OCI-LY7 (cell line): Measurements from ENCODE around the gene AQP12A. TPM values are rescaled to one million over a fixed set of nuclear protein-coding genes. Genes with fewer than 3 reads are reported as not detected.

Experiments used
- BruUV-seq: library from RNA; stranded (reverse); fragments of 400-500 nt; replicated peaks from 2 replicates; lab custom pipeline; 2021; lab: Mats Ljungman, UMichigan
- CTCF ChIA-PET: fragments of 300-600 bp; sonication (Branson Sonifier 250); formaldehyde crosslinking; loops from one replicate; lab custom pipeline; 2022; ENCODE audit warnings: antibody characterized with exemption; ENCODE audit not compliant: unreplicated experiment; lab: Charles Lee
- POLR2A ChIA-PET: fragments of 300-600 bp; sonication (Branson Sonifier 250); formaldehyde crosslinking; loops from one replicate; lab custom pipeline; 2022; ENCODE audit warnings: antibody characterized with exemption; lab: Charles Lee
- DNase-seq: peaks from one replicate; pipeline ENCODE4 v3.0.0-alpha.2; 2015; ENCODE audit warnings: low spot score
- H2AFZ ChIP-seq: fragments of 200-600 bp; sonication (generic), shearing (Covaris generic); 2 replicates; pipeline ENCODE4 v1.6.1; 2014; ENCODE audit warnings: mild to moderate bottlenecking, antibody characterized with exemption, low read length, moderate library complexity
- H3K27ac ChIP-seq: fragments of 200-600 bp; sonication (generic); 2 replicates; pipeline ENCODE4 v1.5.1; 2014; ENCODE audit warnings: mixed run types, low read depth, mild to moderate bottlenecking, moderate library complexity, low read length, inconsistent platforms; ENCODE audit not compliant: poor library complexity, severe bottlenecking
- H3K36me3 ChIP-seq: fragments of 200-600 bp; sonication (generic); 2 replicates; pipeline ENCODE4 v1.6.1; 2014; ENCODE audit warnings: mild to moderate bottlenecking, antibody characterized with exemption, low read length, moderate library complexity, mixed read lengths; ENCODE audit not compliant: insufficient read depth
- H3K4me1 ChIP-seq: fragments of 200-600 bp; sonication (generic); 2 replicates; pipeline ENCODE4 v1.5.1; 2014; ENCODE audit warnings: mild to moderate bottlenecking, low read length; ENCODE audit not compliant: insufficient read depth, poor library complexity, severe bottlenecking
- H3K4me2 ChIP-seq: fragments of 200-600 bp; sonication (generic); 2 replicates; pipeline ENCODE4 v1.6.1; 2014; ENCODE audit warnings: mild to moderate bottlenecking, low read length
- H3K4me3 ChIP-seq: fragments of 200-600 bp; sonication (generic); 2 replicates; pipeline ENCODE4 v1.5.1; 2014; ENCODE audit warnings: mild to moderate bottlenecking, low read depth, low read length; ENCODE audit not compliant: poor library complexity, severe bottlenecking
- H3K79me2 ChIP-seq: fragments of 200-600 bp; sonication (generic); 2 replicates; pipeline ENCODE4 v1.6.1; 2016; ENCODE audit warnings: low read depth, mild to moderate bottlenecking, low read length, moderate library complexity, mixed read lengths; ENCODE audit not compliant: insufficient read depth
- H3K9me2 ChIP-seq: fragments of 200-600 bp; sonication (generic); 2 replicates; pipeline ENCODE4 v1.6.1; 2016; ENCODE audit warnings: mild to moderate bottlenecking, low read length, mixed read lengths; ENCODE audit not compliant: insufficient read depth
- H3K9me3 ChIP-seq: fragments of 200-600 bp; sonication (generic); 2 replicates; pipeline ENCODE4 v1.6.1; 2014; ENCODE audit warnings: mild to moderate bottlenecking, mixed run types, low read length, mixed read lengths
- H4K20me1 ChIP-seq: fragments of 200-600 bp; sonication (generic); 2 replicates; pipeline ENCODE4 v1.6.1; 2014; ENCODE audit warnings: mild to moderate bottlenecking, antibody characterized with exemption, low read length, moderate library complexity, mixed read lengths; ENCODE audit not compliant: insufficient read depth
- EZH2phosphoT487 ChIP-seq: fragments of 200-600 bp; sonication (generic); IDR thresholded peaks from 2 replicates; pipeline ENCODE4 v1.6.1; 2018; ENCODE audit warnings: low read depth, borderline replicate concordance, mild to moderate bottlenecking, mixed run types, antibody characterized with exemption, low read length, moderate library complexity, mixed read lengths
- intact Hi-C: fragments of 100-400 bp; cut with micrococcal nuclease; formaldehyde crosslinking; loops from one replicate; pipeline ENCODE4 v1.10.0; 2022; ENCODE audit not compliant: unreplicated experiment
- total RNA-seq, 2 experiments: library from RNA; depleted of rRNA in 1 of 2; stranded (reverse); fragments of >200 nt in 1 of 2; shearing (Covaris generic) in 1 of 2; gene quantifications; 2 replicates each; pipeline ENCODE4 v1.2.3, GENCODE V29; 2014 to 2022
- TF ChIP-seq, protein P1 (sequence below): fragments of 200-600 bp; sonication (generic); conservative IDR thresholded peaks from 2 replicates; pipeline ENCODE4 v1.5.1; 2014; ENCODE audit warnings: mild to moderate bottlenecking, antibody characterized with exemption, low read length, moderate library complexity, mixed read lengths

Gene AQP12A
- total RNA-seq, 2 experiments from 2014 or later = not detected

DNA sequence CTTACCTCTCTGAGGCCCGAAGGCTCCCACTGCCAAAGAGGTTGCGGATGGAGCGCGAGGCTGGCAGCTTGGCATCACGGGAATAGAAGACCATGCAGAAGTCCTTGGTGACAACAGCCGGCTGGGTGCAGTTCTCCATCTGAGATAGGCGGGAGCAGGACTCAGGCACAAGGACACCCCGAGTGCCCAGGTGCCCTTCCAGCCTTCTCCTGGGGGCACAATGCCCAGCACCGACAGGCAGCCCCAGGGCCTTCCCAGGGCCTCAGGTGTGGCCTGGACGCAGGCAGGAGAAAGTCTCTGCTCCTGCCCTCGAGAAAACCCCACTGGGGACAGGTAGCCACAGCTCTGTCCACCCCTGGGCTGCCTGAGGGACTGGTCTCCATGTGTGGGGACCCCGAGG, 33.6 kb downstream of the AQP12A start:
- no peaks in the 10 kb centered on the region for H3K36me3 ChIP-seq
- H3K27ac ChIP-seq = no peak overlapping the region
- no peak overlapping the region for H2AFZ ChIP-seq
- no peaks in the 10 kb centered on the region for H3K4me1 ChIP-seq
- H4K20me1 ChIP-seq = no peaks in the 10 kb centered on the region
- POLR2A ChIA-PET = no interaction called here
- H3K79me2 ChIP-seq = no peaks in the 10 kb centered on the region
- no peaks in the 10 kb centered on the region for H3K9me2 ChIP-seq
- CTCF ChIA-PET = no interaction called here
- intact Hi-C loops = no loop called here
- no peak overlapping the region for H3K4me3 ChIP-seq
- TF ChIP-seq, protein P1, sequence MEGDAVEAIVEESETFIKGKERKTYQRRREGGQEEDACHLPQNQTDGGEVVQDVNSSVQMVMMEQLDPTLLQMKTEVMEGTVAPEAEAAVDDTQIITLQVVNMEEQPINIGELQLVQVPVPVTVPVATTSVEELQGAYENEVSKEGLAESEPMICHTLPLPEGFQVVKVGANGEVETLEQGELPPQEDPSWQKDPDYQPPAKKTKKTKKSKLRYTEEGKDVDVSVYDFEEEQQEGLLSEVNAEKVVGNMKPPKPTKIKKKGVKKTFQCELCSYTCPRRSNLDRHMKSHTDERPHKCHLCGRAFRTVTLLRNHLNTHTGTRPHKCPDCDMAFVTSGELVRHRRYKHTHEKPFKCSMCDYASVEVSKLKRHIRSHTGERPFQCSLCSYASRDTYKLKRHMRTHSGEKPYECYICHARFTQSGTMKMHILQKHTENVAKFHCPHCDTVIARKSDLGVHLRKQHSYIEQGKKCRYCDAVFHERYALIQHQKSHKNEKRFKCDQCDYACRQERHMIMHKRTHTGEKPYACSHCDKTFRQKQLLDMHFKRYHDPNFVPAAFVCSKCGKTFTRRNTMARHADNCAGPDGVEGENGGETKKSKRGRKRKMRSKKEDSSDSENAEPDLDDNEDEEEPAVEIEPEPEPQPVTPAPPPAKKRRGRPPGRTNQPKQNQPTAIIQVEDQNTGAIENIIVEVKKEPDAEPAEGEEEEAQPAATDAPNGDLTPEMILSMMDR = no peak
- no peak for TF ChIP-seq EZH2phosphoT487
- no TSS peak for BruUV-seq
- DNase-seq = no peak
- no peak overlapping the region for H3K4me2 ChIP-seq
- H3K9me3 ChIP-seq = no peaks in the 10 kb centered on the region

- H3K36me3 ChIP-seq = no peaks in the 10 kb centered on the region
- POLR2A ChIA-PET = no interaction called here
- H3K4me3 ChIP-seq = no peak overlapping the region
- no peak overlapping the region for H3K27ac ChIP-seq
- intact Hi-C loops = no loop called here
- no peaks in the 10 kb centered on the region for H3K4me1 ChIP-seq
- CTCF ChIA-PET = no interaction called here
- TF ChIP-seq, protein P1 = no peak
- TF ChIP-seq EZH2phosphoT487 = no peak
- H3K9me3 ChIP-seq = no peaks in the 10 kb centered on the region
- H3K9me2 ChIP-seq = no peaks in the 10 kb centered on the region
- no peaks in the 10 kb centered on the region for H4K20me1 ChIP-seq
- no TSS peak for BruUV-seq
- H2AFZ ChIP-seq = no peak overlapping the region
- no peaks in the 10 kb centered on the region for H3K79me2 ChIP-seq
- no peak overlapping the region for H3K4me2 ChIP-seq
- DNase-seq = no peak
Observed at GRCh38 chr2:240725671-240726070, 34.0 kb downstream of the AQP12A start.

- no peak for TF ChIP-seq EZH2phosphoT487
- TF ChIP-seq, protein P1 = no peak
- BruUV-seq = no TSS peak
- Histone ChIP-seq H4K20me1 (no peaks in the 10 kb centered on the region), H3K9me2 (no peaks in the 10 kb centered on the region), H3K9me3 (no peaks in the 10 kb centered on the region), H2AFZ (no peak overlapping the region), H3K4me1 (no peaks in the 10 kb centered on the region), H3K27ac (no peak overlapping the region), H3K79me2 (no peaks in the 10 kb centered on the region), H3K4me2 (no peak overlapping the region), H3K36me3 (no peaks in the 10 kb centered on the region), H3K4me3 (no peak overlapping the region)
- CTCF ChIA-PET = no interaction called here
- POLR2A ChIA-PET = no interaction called here
- intact Hi-C loops = no loop called here
- DNase-seq = no peak
Observed at GRCh38 chr2:240726876-240727275, 35.2 kb downstream of the AQP12A start.
